GM10266 (cell line): ENCODE data around the gene MAP3K3.

Experiments
- DNase-seq: peaks from one replicate; pipeline ENCODE4 v3.0.0; 2012; ENCODE audit errors: extremely low spot score
- CTCF ChIP-seq: IDR thresholded peaks from 2 replicates; pipeline ENCODE4 v1.5.1; 2012; ENCODE audit warnings: mild to moderate bottlenecking, low read depth; ENCODE audit not compliant: control insufficient read depth, insufficient read depth; ENCODE audit errors: missing control alignments

The MAP3K3 gene

GRCh38 chr17:63675231-63675606, 53.0 kb downstream of the MAP3K3 start:
- TF ChIP-seq CTCF = no peak
- no peak for DNase-seq

GRCh38 chr17:63675607-63676546, 53.7 kb downstream of the MAP3K3 start:
- no peak for TF ChIP-seq CTCF
- DNase-seq = no peak

GRCh38 chr17:63676584-63676983, 54.4 kb downstream of the MAP3K3 start:
- no peak for TF ChIP-seq CTCF
- no peak for DNase-seq

GRCh38 chr17:63679214-63679613, 57.0 kb downstream of the MAP3K3 start:
- no peak for TF ChIP-seq CTCF
- DNase-seq = no peak

- no peak for TF ChIP-seq CTCF
- no peak for DNase-seq
Observed at GRCh38 chr17:63680700-63681099, 58.5 kb downstream of the MAP3K3 start.

- TF ChIP-seq CTCF = no peak
- DNase-seq = no peak
Observed at GRCh38 chr17:63681530-63681929, 59.3 kb downstream of the MAP3K3 start.

- DNase-seq = no peak
- TF ChIP-seq CTCF = no peak
Observed at GRCh38 chr17:63682441-63682840, 60.2 kb downstream of the MAP3K3 start.
